ENCODE measurements around the gene GH1. TPM values are rescaled to one million over a fixed set of nuclear protein-coding genes. Genes with fewer than 3 reads are reported as not detected.
"Not testable (repeated sequence)": the region's sequence is repeated elsewhere in the genome, so short reads cannot be mapped to it uniquely, and the experiment has no call there.

GH1 gene
- total and polyA plus RNA-seq, 2 donors (not counting 1 experiment from before 2014, with no cell fraction given): 1.7 to 2.3 TPM

- not testable (repeated sequence) for H4K20me1 ChIP-seq (ENCODE audit: control insufficient read depth, insufficient read depth, low read length, poor library complexity, severe bottlenecking); H3K27me3 Mint-ChIP-seq; H3K36me3 ChIP-seq (replicated peaks in 1 of 2; ENCODE audit: control extremely low read depth in 1 of 2, control insufficient read depth in 1 of 2, extremely low read depth in 1 of 2, insufficient read depth in 2 of 2, low read length in 1 of 2); H3K9ac ChIP-seq (ENCODE audit: low read length); H3K9me3 Mint-ChIP-seq (ENCODE audit: insufficient read depth); H3K27me3 ChIP-seq (replicated peaks in 1 of 4; ENCODE audit: control extremely low read depth in 1 of 4, control insufficient read depth in 3 of 4, insufficient read depth in 4 of 4, low read length in 3 of 4); H3K9me3 ChIP-seq (ENCODE audit: control extremely low read depth in 1 of 3, control insufficient read depth in 2 of 3, insufficient read depth in 1 of 3, low read length in 2 of 3); H2AFZ ChIP-seq (ENCODE audit: insufficient read depth, low read depth, low read length, poor library complexity, severe bottlenecking)
- Histone ChIP-seq H3K27ac (ENCODE audit: low read length in 2 of 2) (peak overlapping the region; percentile 34 to 55), H3K4me2 (replicated peaks; ENCODE audit: low read depth, low read length, poor library complexity, severe bottlenecking) (peak overlapping the region; percentile 62), H3K4me3 (ENCODE audit: control extremely low read depth in 1 of 5, extremely low read depth in 1 of 5, insufficient read depth in 1 of 5, low read depth in 2 of 5, low read length in 4 of 5) (peak overlapping the region in 1 of 5 experiments; percentile 9), H3K79me2 (ENCODE audit: control insufficient read depth, insufficient read depth, low read length) (peaks cover 26% of the 10 kb centered on the region), H3K4me1 (ENCODE audit: control insufficient read depth in 2 of 2, insufficient read depth in 2 of 2, low read length in 2 of 2) (peaks cover 71 to 86% of the 10 kb centered on the region in 2 donors)
- 88% methylated on average over 1 of the region's 5 CpGs for WGBS (ENCODE audit: insufficient coverage)
- peaks cover 77% of the 10 kb centered on the region for H3K4me1 Mint-ChIP-seq
- DNase-seq: peak; percentile 63
- intact Hi-C loops (cut with micrococcal nuclease): loop anchor here (5.0 kb wide), 1 partner anchor 342 kb away; the partner anchor contains the start of gene TEX2
- H3K27ac Mint-ChIP-seq: peak overlapping the region; percentile 90
- ChIA-PET POLR2A (interaction anchor here (0.6 to 6.8 kb wide), 6 partner anchors 11 to 100 kb away, joined by 7 to 160 read pairs (median 26); partner anchors contain the start of genes CD79B and ICAM2), CTCF (interaction anchor here (1.1 to 26.0 kb wide), 14 partner anchors 10 to 225 kb away, joined by 4 to 834 read pairs (median 16); partner anchors contain the start of genes CD79B, CSHL1 and ICAM2)
- ATAC-seq (ENCODE audit: low read depth): peak; percentile 40
- H3K4me3 Mint-ChIP-seq: peak overlapping the region; percentile 78
Observed at GRCh38 chr17:63920779-63921178, 2.1 kb upstream of the GH1 start.

DNA sequence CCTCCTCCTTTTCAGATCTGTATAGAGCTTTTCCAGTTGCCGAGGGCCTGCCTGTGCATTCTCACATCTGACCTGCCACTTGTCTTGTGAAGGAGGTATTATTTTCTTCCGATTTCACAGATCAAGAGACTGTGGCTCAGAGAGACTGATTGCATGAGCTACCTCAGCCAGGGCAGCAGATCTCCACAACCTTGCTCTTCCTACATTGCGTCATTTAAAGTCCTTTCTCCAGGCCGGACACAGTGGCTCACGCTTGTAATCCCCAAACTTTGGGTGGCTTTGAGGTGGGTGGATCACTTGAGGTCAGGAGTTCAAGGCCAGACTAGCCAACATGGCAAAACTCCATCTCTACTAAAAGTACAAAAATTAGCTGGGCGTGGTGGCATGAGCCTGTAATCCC lies 1.4 kb upstream of the GH1 start:
- H3K27me3 Mint-ChIP-seq; H3K9me3 Mint-ChIP-seq (ENCODE audit: insufficient read depth); H4K20me1 ChIP-seq (ENCODE audit: control insufficient read depth, insufficient read depth, low read length, poor library complexity, severe bottlenecking); H3K9me3 ChIP-seq (ENCODE audit: control extremely low read depth in 1 of 3, control insufficient read depth in 2 of 3, insufficient read depth in 1 of 3, low read length in 2 of 3); H3K27me3 ChIP-seq (replicated peaks in 1 of 4; ENCODE audit: control extremely low read depth in 1 of 4, control insufficient read depth in 3 of 4, insufficient read depth in 4 of 4, low read length in 3 of 4); H2AFZ ChIP-seq (ENCODE audit: insufficient read depth, low read depth, low read length, poor library complexity, severe bottlenecking); ATAC-seq (ENCODE audit: low read depth); H3K9ac ChIP-seq (ENCODE audit: low read length); H3K36me3 ChIP-seq (replicated peaks in 1 of 2; ENCODE audit: control extremely low read depth in 1 of 2, control insufficient read depth in 1 of 2, extremely low read depth in 1 of 2, insufficient read depth in 2 of 2, low read length in 1 of 2); H3K4me3 ChIP-seq (ENCODE audit: control extremely low read depth in 1 of 5, extremely low read depth in 1 of 5, insufficient read depth in 1 of 5, low read depth in 2 of 5, low read length in 4 of 5): not testable (repeated sequence)
- peak; percentile 14 for DNase-seq
- H3K79me2 ChIP-seq (ENCODE audit: control insufficient read depth, insufficient read depth, low read length): peaks cover 26% of the 10 kb centered on the region
- H3K27ac ChIP-seq (ENCODE audit: low read length in 2 of 2): peak overlapping the region in 1 of 2 donors; percentile 34
- peaks cover 70 to 85% of the 10 kb centered on the region in 2 donors for H3K4me1 ChIP-seq (ENCODE audit: control insufficient read depth in 2 of 2, insufficient read depth in 2 of 2, low read length in 2 of 2)
- peak overlapping the region; percentile 62 for H3K4me2 ChIP-seq (replicated peaks; ENCODE audit: low read depth, low read length, poor library complexity, severe bottlenecking)
- POLR2A ChIA-PET: interaction anchor here (0.6 to 6.8 kb wide), 10 partner anchors 8 to 154 kb away, joined by 3 to 160 read pairs (median 8); partner anchors contain the start of genes CD79B and ICAM2
- peak overlapping the region; percentile 78 for H3K4me3 Mint-ChIP-seq
- 100% methylated on average over 1 of the region's 6 CpGs for WGBS (ENCODE audit: insufficient coverage)
- intact Hi-C loops (cut with micrococcal nuclease): loop anchor here (5.0 kb wide), 1 partner anchor 342 kb away; the partner anchor contains the start of gene TEX2
- H3K27ac Mint-ChIP-seq: peak overlapping the region; percentile 91
- CTCF ChIA-PET: interaction anchor here (0.7 to 26.0 kb wide), 30 partner anchors 8 to 835 kb away, joined by 3 to 834 read pairs (median 6); partner anchors contain the start of genes CD79B, CSHL1 and ICAM2
- H3K4me1 Mint-ChIP-seq: peaks cover 74% of the 10 kb centered on the region
